ENCODE results near the gene SLC25A26. TPM values are rescaled to one million over a fixed set of nuclear protein-coding genes. Genes with fewer than 3 reads are reported as not detected.

Gene SLC25A26
- total and polyA plus RNA-seq, 2 of the 13 experiments (the other 11 are each of a cell fraction or from before 2014, with no cell fraction given) = 23.1 to 32.7 TPM

GRCh38 chr3:66395635-66396034 is 174.8 kb downstream of the SLC25A26 start:
- in situ Hi-C loops (cut with HindIII; ENCODE audit: extremely low pct_ligation_motif_present, low pct_unique_long_range_greater_than_20kb) = no loop called here
- POLR2A ChIA-PET = no interaction called here
- CTCF ChIA-PET (ENCODE audit: low intra/inter-chr PET ratio, low total read pairs) = no interaction called here
- ATAC-seq = no peak
- DNase-seq (ENCODE audit: low spot score) = no peak
- H3K27me3 ChIP-seq (ENCODE audit: control insufficient read depth in 1 of 2, insufficient read depth in 2 of 2, low read length in 2 of 2) = no peaks in the 10 kb centered on the region
- H3K27ac ChIP-seq (ENCODE audit: extremely low read length, insufficient read depth, low read length) = no peak overlapping the region
- FAIRE-seq = no peak
- no TSS peak for BruUV-seq (replicated peaks)
- H3K9me3 ChIP-seq (ENCODE audit: low read length) = no peaks in the 10 kb centered on the region
- no peaks in the 10 kb centered on the region for H3K4me1 ChIP-seq (ENCODE audit: insufficient read depth, low read length)
- H2AFZ ChIP-seq (ENCODE audit: low read length) = no peak overlapping the region
- intact Hi-C loops (cut with micrococcal nuclease; ENCODE audit: unreplicated experiment) = no loop called here
- peaks cover 25 to 70% of the 10 kb centered on the region in 2 experiments for H3K36me3 ChIP-seq (replicated peaks in 1 of 2; ENCODE audit: control insufficient read depth in 1 of 2, insufficient read depth in 2 of 2, low read length in 2 of 2)
- H3K79me2 ChIP-seq (ENCODE audit: insufficient read depth, low read length) = no peaks in the 10 kb centered on the region
- H3K4me3 ChIP-seq (replicated peaks in 1 of 3; ENCODE audit: insufficient read depth in 1 of 3, low read depth in 2 of 3, low read length in 3 of 3) = no peak overlapping the region
- no peaks in the 10 kb centered on the region for H4K20me1 ChIP-seq (ENCODE audit: insufficient read depth, low read length)
- H3K4me2 ChIP-seq (ENCODE audit: low read depth, low read length) = no peak overlapping the region
- 91% methylated on average over 6 of the region's 10 CpGs for WGBS (ENCODE audit: low lambda C conversion rate)
- H3K9ac ChIP-seq (ENCODE audit: insufficient read depth, low read depth, low read length) = no peak overlapping the region
- TF ChIP-seq TGIF2 (CRISPR knock-in tag; IDR thresholded peaks at IDR 0.05) = no peak
- no peak for TF ChIP-seq MED13 (CRISPR knock-in tag; IDR thresholded peaks at IDR 0.05)
- TF ChIP-seq RXRA (CRISPR knock-in tag; IDR thresholded peaks at IDR 0.05) = no peak
- TF ChIP-seq, protein P1, sequence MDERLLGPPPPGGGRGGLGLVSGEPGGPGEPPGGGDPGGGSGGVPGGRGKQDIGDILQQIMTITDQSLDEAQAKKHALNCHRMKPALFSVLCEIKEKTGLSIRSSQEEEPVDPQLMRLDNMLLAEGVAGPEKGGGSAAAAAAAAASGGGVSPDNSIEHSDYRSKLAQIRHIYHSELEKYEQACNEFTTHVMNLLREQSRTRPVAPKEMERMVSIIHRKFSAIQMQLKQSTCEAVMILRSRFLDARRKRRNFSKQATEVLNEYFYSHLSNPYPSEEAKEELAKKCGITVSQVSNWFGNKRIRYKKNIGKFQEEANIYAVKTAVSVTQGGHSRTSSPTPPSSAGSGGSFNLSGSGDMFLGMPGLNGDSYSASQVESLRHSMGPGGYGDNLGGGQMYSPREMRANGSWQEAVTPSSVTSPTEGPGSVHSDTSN (CRISPR knock-in tag; IDR thresholded peaks at IDR 0.05) = no peak
- no peak for TF ChIP-seq ZMAT5 (CRISPR knock-in tag; IDR thresholded peaks at IDR 0.05; ENCODE audit: borderline replicate concordance, low read depth)
- TF ChIP-seq ZNF891 (CRISPR knock-in tag; IDR thresholded peaks at IDR 0.05) = no peak
- no peak for TF ChIP-seq HOXA9 (CRISPR knock-in tag; IDR thresholded peaks at IDR 0.05; ENCODE audit: borderline replicate concordance)
- TF ChIP-seq BORCS8-MEF2B (CRISPR knock-in tag; IDR thresholded peaks at IDR 0.05) = no peak
- TF ChIP-seq E2F1 (CRISPR knock-in tag; IDR thresholded peaks at IDR 0.05) = no peak
- no peak for TF ChIP-seq SNAPC2 (CRISPR knock-in tag; IDR thresholded peaks at IDR 0.05)
- TF ChIP-seq ZNF503 (CRISPR knock-in tag; IDR thresholded peaks at IDR 0.05) = no peak
- no peak for TF ChIP-seq ZNF724P (CRISPR knock-in tag; IDR thresholded peaks at IDR 0.05; ENCODE audit: borderline replicate concordance)
